HEK293 (cell line): ENCODE results near the gene EPHA4.

ENCODE experiments used
- CTCF ChIA-PET: fragments of 350-600 bp; formaldehyde crosslinking; extraction: SDS; loops from one replicate; lab custom pipeline; 2021; ENCODE audit warnings: antibody characterized with exemption; lab: Yijun Ruan, JAX
- POLR2A ChIA-PET: fragments of 300-600 bp; formaldehyde crosslinking; extraction: SDS; loops from one replicate; lab custom pipeline; 2020; ENCODE audit warnings: antibody characterized with exemption, inconsistent platforms; lab: Yijun Ruan, JAX
- H3K27ac ChIP-seq: fragments of 200-500 bp; sonication (Bioruptor generic); 2 replicates; pipeline ENCODE4 v1.5.1; 2014; ENCODE audit warnings: low read depth, low read length, control low read depth, inconsistent platforms; ENCODE audit errors: extremely low read depth
- H3K36me3 ChIP-seq, 2 experiments: fragments of 200-500 bp in 1 of 2; sonication (Bioruptor generic) in 1 of 2; 1 replicate in 1 of 2; 2 replicates in 1 of 2; pipeline ENCODE4 v1.5.1; 2014 to 2017; ENCODE audit warnings: inconsistent platforms in 2 of 2, low read length in 2 of 2; ENCODE audit not compliant: control insufficient read depth in 2 of 2, insufficient read depth in 1 of 2
- H3K4me1 ChIP-seq: fragments of 200-500 bp; sonication (Bioruptor generic); 2 replicates; pipeline ENCODE4 v1.5.1; 2014; ENCODE audit warnings: mild to moderate bottlenecking, low read length, inconsistent platforms; ENCODE audit not compliant: control insufficient read depth, insufficient read depth
- H3K4me3 ChIP-seq: 2 replicates; pipeline ENCODE4 v1.5.1; 2011; ENCODE audit warnings: low read depth, mild to moderate bottlenecking, control low read depth, low read length, moderate library complexity
- H3K9me3 ChIP-seq: fragments of 200-500 bp; sonication (Bioruptor generic); 2 replicates; pipeline ENCODE4 v1.5.1; 2014; ENCODE audit warnings: low read depth, low read length, inconsistent platforms; ENCODE audit not compliant: control insufficient read depth, insufficient read depth
- BCL11B ChIP-seq: fragments of 450-650 bp; formaldehyde crosslinking; IDR thresholded peaks from 2 replicates; pipeline ENCODE4 v1.5.1; 2016; ENCODE audit warnings: low read depth, missing biosample characterization, missing genetic modification characterization
- HOXD13 ChIP-seq: sonication (generic); formaldehyde crosslinking; IDR thresholded peaks from 2 replicates; pipeline ENCODE4 v1.8.0; 2022; ENCODE audit warnings: missing genetic modification reagents, borderline replicate concordance
- MZF1 ChIP-seq: fragments of 450-650 bp; formaldehyde crosslinking; IDR thresholded peaks from 2 replicates; pipeline ENCODE4 v1.5.1; 2017; ENCODE audit warnings: missing biosample characterization, missing genetic modification characterization, borderline replicate concordance
- OVOL3 ChIP-seq: fragments of 450-650 bp; formaldehyde crosslinking; IDR thresholded peaks from 2 replicates; pipeline ENCODE4 v1.5.1; 2016; ENCODE audit warnings: missing biosample characterization, missing genetic modification characterization
- RBAK ChIP-seq: fragments of 450-650 bp; formaldehyde crosslinking; IDR thresholded peaks from 2 replicates; pipeline ENCODE4 v1.5.1; 2016; ENCODE audit warnings: missing biosample characterization, missing genetic modification characterization
- SCRT1 ChIP-seq: fragments of 450-650 bp; formaldehyde crosslinking; IDR thresholded peaks from 2 replicates; pipeline ENCODE4 v1.5.1; 2016; ENCODE audit warnings: missing biosample characterization, missing genetic modification characterization, borderline replicate concordance
- TRIM28 ChIP-seq: IDR thresholded peaks from 2 replicates; pipeline ENCODE4 v1.6.1; 2011; ENCODE audit warnings: low read length, control low read depth, borderline replicate concordance
- YY1 ChIP-seq: fragments of 450-650 bp; formaldehyde crosslinking; IDR thresholded peaks from 2 replicates; pipeline ENCODE4 v1.5.1; 2018; ENCODE audit warnings: missing biosample characterization, missing genetic modification characterization
- ZEB2 ChIP-seq: fragments of 450-650 bp; formaldehyde crosslinking; IDR thresholded peaks from 2 replicates; pipeline ENCODE4 v1.5.1; 2016; ENCODE audit warnings: missing biosample characterization, missing genetic modification characterization
- ZIC2 ChIP-seq: fragments of 450-650 bp; formaldehyde crosslinking; IDR thresholded peaks from 2 replicates; pipeline ENCODE4 v1.5.1; 2016; ENCODE audit warnings: missing biosample characterization, missing genetic modification characterization
- ZNF10 ChIP-seq: fragments of 450-650 bp; formaldehyde crosslinking; IDR thresholded peaks from 2 replicates; pipeline ENCODE4 v1.5.1; 2017; ENCODE audit warnings: missing biosample characterization, missing genetic modification characterization
- ZNF121 ChIP-seq: fragments of 450-650 bp; formaldehyde crosslinking; IDR thresholded peaks from 2 replicates; pipeline ENCODE4 v1.5.1; 2016; ENCODE audit warnings: missing biosample characterization, missing genetic modification characterization
- ZNF211 ChIP-seq: fragments of 450-650 bp; formaldehyde crosslinking; IDR thresholded peaks from 2 replicates; pipeline ENCODE4 v1.5.1; 2016; ENCODE audit warnings: low read depth, missing biosample characterization, missing genetic modification characterization
- ZNF221 ChIP-seq: fragments of 450-650 bp; formaldehyde crosslinking; IDR thresholded peaks from 2 replicates; pipeline ENCODE4 v1.5.1; 2017; ENCODE audit warnings: missing biosample characterization, missing genetic modification characterization, borderline replicate concordance
- ZNF23 ChIP-seq: fragments of 450-650 bp; formaldehyde crosslinking; IDR thresholded peaks from 2 replicates; pipeline ENCODE4 v1.5.1; 2016; ENCODE audit warnings: missing biosample characterization, missing genetic modification characterization, borderline replicate concordance
- ZNF292 ChIP-seq: fragments of 450-650 bp; formaldehyde crosslinking; IDR thresholded peaks from 2 replicates; pipeline ENCODE4 v1.5.1; 2016; ENCODE audit warnings: low read depth, missing biosample characterization, missing genetic modification characterization, borderline replicate concordance
- ZNF366 ChIP-seq: fragments of 450-650 bp; formaldehyde crosslinking; conservative IDR thresholded peaks from 2 replicates; pipeline ENCODE4 v1.5.1; 2016; ENCODE audit warnings: missing biosample characterization, missing genetic modification characterization
- ZNF423 ChIP-seq: fragments of 450-650 bp; formaldehyde crosslinking; IDR thresholded peaks from 2 replicates; pipeline ENCODE4 v1.5.1; 2016; ENCODE audit warnings: missing biosample characterization, missing genetic modification characterization
- ZNF544 ChIP-seq: fragments of 450-650 bp; formaldehyde crosslinking; IDR thresholded peaks from 2 replicates; pipeline ENCODE4 v1.5.0; 2017; ENCODE audit warnings: missing biosample characterization, missing genetic modification characterization
- ZNF558 ChIP-seq: fragments of 450-650 bp; formaldehyde crosslinking; IDR thresholded peaks from 2 replicates; pipeline ENCODE4 v1.5.1; 2016; ENCODE audit warnings: missing biosample characterization, missing genetic modification characterization
- ZNF596 ChIP-seq: fragments of 450-650 bp; IDR thresholded peaks from 2 replicates; pipeline ENCODE4 v1.5.0; 2018; ENCODE audit warnings: missing biosample characterization, mild to moderate bottlenecking, missing genetic modification characterization, moderate library complexity
- ZXDB ChIP-seq: fragments of 450-650 bp; formaldehyde crosslinking; IDR thresholded peaks from 2 replicates; pipeline ENCODE4 v1.5.1; 2016; ENCODE audit warnings: missing biosample characterization, missing genetic modification characterization
- TF ChIP-seq, protein P1 (sequence below): fragments of 450-650 bp; formaldehyde crosslinking; conservative IDR thresholded peaks from 2 replicates; pipeline ENCODE4 v1.5.1; 2016; ENCODE audit warnings: low read depth, missing biosample characterization, missing genetic modification characterization
- TF ChIP-seq, protein P2 (sequence below): fragments of 450-650 bp; formaldehyde crosslinking; IDR thresholded peaks from 2 replicates; pipeline ENCODE4 v1.5.1; 2016; ENCODE audit warnings: missing biosample characterization, missing genetic modification characterization
- TF ChIP-seq, protein P3 (sequence below): fragments of 450-650 bp; formaldehyde crosslinking; optimal IDR thresholded peaks from 2 replicates; pipeline ENCODE3; 2016; ENCODE audit warnings: missing biosample characterization, mild to moderate bottlenecking, missing genetic modification characterization

The EPHA4 gene

DNA sequence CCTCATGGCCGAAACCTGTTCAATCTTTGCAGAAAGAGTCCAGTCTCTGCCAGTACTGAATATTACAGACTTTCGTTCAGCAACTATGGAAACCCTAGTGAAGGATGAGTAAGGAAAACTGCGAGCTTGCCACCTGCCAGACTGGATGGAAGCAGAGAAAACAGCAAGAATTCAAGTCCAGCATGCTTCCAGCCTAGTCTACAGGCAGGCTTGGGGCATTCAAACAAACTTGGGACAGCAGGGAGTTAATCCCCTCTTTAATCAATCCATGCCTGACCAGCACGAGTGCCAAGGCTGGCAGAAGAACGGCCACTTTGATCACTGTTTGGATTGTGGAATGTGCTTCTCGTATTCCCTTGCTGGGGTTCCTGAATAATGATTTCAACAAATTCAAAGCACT, 145.2 kb downstream of the EPHA4 start:
- H3K27ac ChIP-seq = no peak overlapping the region
- TF ChIP-seq ZIC2 (tag by site-specific recombination) (peak; percentile 53), SCRT1 (tag by site-specific recombination) (no peak), ZNF423 (no peak)
- TF ChIP-seq, all 188 proteins: peak for 1
- Histone ChIP-seq H3K36me3 (peaks cover 12 to 78% of the 10 kb centered on the region in 2 experiments; a peak in 2 of 3 replicates), H3K4me1 (no peaks in the 10 kb centered on the region), H3K9me3 (no peaks in the 10 kb centered on the region), H3K4me3 (no peak overlapping the region)
- ChIA-PET CTCF (interaction anchor here (0.7 kb wide), 1 partner anchor 53 kb away, joined by 3 read pairs; no protein-coding TSS in a partner anchor), POLR2A (no interaction called here)

DNA sequence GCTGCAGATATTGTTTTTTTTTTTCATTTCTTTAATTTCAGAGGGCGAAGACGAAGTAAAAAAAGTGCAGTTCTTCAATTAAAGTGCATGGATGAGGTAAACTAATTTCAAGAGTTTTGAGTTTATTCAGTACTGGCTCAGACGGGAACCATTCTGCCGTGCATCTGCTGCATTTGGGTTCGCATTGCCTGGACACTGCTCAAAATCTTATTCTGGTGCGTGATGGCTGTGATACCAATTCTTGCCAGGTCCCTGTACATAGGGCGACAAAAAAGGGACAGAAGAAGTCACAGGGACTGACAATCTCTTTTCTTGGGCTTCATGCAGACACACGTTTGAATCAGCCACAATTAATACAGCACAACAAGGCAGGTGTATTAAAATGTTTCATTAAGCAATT, 146.2 kb downstream of the EPHA4 start:
- peaks cover 15 to 70% of the 10 kb centered on the region in 2 experiments for H3K36me3 ChIP-seq
- TF ChIP-seq RBAK (tag by site-specific recombination) = no peak
- TF ChIP-seq, protein P1, sequence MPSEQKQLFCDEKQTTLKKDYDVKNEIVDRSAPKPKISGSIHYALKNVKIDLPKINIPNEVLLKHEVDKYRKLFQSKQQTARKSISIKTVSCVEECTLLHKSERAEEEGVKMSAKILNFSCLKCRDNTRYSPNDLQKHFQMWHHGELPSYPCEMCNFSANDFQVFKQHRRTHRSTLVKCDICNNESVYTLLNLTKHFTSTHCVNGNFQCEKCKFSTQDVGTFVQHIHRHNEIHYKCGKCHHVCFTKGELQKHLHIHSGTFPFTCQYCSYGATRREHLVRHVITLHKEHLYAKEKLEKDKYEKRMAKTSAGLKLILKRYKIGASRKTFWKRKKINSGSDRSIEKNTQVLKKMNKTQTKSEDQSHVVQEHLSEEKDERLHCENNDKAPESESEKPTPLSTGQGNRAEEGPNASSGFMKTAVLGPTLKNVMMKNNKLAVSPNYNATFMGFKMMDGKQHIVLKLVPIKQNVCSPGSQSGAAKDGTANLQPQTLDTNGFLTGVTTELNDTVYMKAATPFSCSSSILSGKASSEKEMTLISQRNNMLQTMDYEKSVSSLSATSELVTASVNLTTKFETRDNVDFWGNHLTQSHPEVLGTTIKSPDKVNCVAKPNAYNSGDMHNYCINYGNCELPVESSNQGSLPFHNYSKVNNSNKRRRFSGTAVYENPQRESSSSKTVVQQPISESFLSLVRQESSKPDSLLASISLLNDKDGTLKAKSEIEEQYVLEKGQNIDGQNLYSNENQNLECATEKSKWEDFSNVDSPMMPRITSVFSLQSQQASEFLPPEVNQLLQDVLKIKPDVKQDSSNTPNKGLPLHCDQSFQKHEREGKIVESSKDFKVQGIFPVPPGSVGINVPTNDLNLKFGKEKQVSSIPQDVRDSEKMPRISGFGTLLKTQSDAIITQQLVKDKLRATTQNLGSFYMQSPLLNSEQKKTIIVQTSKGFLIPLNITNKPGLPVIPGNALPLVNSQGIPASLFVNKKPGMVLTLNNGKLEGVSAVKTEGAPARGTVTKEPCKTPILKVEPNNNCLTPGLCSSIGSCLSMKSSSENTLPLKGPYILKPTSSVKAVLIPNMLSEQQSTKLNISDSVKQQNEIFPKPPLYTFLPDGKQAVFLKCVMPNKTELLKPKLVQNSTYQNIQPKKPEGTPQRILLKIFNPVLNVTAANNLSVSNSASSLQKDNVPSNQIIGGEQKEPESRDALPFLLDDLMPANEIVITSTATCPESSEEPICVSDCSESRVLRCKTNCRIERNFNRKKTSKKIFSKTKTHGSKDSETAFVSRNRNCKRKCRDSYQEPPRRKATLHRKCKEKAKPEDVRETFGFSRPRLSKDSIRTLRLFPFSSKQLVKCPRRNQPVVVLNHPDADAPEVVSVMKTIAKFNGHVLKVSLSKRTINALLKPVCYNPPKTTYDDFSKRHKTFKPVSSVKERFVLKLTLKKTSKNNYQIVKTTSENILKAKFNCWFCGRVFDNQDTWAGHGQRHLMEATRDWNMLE (tag by site-specific recombination) = no peak
- TF ChIP-seq ZXDB = no peak
- no peak for TF ChIP-seq ZNF596 (tag by site-specific recombination)
- TF ChIP-seq, protein P2, sequence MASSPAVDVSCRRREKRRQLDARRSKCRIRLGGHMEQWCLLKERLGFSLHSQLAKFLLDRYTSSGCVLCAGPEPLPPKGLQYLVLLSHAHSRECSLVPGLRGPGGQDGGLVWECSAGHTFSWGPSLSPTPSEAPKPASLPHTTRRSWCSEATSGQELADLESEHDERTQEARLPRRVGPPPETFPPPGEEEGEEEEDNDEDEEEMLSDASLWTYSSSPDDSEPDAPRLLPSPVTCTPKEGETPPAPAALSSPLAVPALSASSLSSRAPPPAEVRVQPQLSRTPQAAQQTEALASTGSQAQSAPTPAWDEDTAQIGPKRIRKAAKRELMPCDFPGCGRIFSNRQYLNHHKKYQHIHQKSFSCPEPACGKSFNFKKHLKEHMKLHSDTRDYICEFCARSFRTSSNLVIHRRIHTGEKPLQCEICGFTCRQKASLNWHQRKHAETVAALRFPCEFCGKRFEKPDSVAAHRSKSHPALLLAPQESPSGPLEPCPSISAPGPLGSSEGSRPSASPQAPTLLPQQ (tag by site-specific recombination) = no peak
- no peak for TF ChIP-seq MZF1
- no peak for TF ChIP-seq ZEB2 (tag by site-specific recombination)
- no peak for TF ChIP-seq ZNF221
- no peak for TF ChIP-seq HOXD13 (CRISPR knock-in tag)
- TF ChIP-seq OVOL3 (tag by site-specific recombination) = no peak
- no peak for TF ChIP-seq ZNF10 (tag by site-specific recombination)
- H3K9me3 ChIP-seq = no peaks in the 10 kb centered on the region
- POLR2A ChIA-PET = no interaction called here
- CTCF ChIA-PET = no interaction called here
- H3K27ac ChIP-seq = no peak overlapping the region
- no peak overlapping the region for H3K4me3 ChIP-seq
- H3K4me1 ChIP-seq = no peaks in the 10 kb centered on the region

- H3K9me3 ChIP-seq = no peaks in the 10 kb centered on the region
- H3K4me1 ChIP-seq = no peaks in the 10 kb centered on the region
- H3K4me3 ChIP-seq = no peak overlapping the region
- H3K36me3 ChIP-seq = peaks cover 17 to 72% of the 10 kb centered on the region in 2 experiments
- ChIA-PET CTCF (no interaction called here), POLR2A (no interaction called here)
- no peak overlapping the region for H3K27ac ChIP-seq
- TF ChIP-seq ZNF121 (no peak), ZNF23 (tag by site-specific recombination) (no peak), YY1 (no peak), ZNF544 (no peak), ZNF366 (tag by site-specific recombination) (no peak), SCRT1 (tag by site-specific recombination) (no peak), TRIM28 (no peak), BCL11B (tag by site-specific recombination) (no peak), ZNF558 (tag by site-specific recombination) (no peak), ZNF292 (tag by site-specific recombination) (no peak), ZNF211 (tag by site-specific recombination) (no peak)
- TF ChIP-seq, protein P3, sequence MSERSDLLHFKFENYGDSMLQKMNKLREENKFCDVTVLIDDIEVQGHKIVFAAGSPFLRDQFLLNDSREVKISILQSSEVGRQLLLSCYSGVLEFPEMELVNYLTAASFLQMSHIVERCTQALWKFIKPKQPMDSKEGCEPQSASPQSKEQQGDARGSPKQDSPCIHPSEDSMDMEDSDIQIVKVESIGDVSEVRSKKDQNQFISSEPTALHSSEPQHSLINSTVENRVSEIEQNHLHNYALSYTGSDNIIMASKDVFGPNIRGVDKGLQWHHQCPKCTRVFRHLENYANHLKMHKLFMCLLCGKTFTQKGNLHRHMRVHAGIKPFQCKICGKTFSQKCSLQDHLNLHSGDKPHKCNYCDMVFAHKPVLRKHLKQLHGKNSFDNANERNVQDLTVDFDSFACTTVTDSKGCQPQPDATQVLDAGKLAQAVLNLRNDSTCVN (tag by site-specific recombination) = no peak
These were observed 146.8 kb downstream of the EPHA4 start for GRCh38 chr2:221425353-221425752.
